ENCODE measurements around the gene OR1G1.
"Not testable (repeated sequence)": the region's sequence is repeated elsewhere in the genome, so short reads cannot be mapped to it uniquely, and the experiment has no call there.

Gene OR1G1

GRCh38 chr17:3127451-3127850 lies at the start of gene OR1G1:
OR1G1 (minus strand) TSS chr17:3127551; CDS start chr17:3127551, 0 bp downstream.
- H3K27ac ChIP-seq: no peak within 1 kb of the TSS
- no peak within 1 kb of the TSS for H3K4me3 ChIP-seq

- H3K27ac ChIP-seq: no peak overlapping the region
- H3K4me3 ChIP-seq: no peak overlapping the region
Measured at GRCh38 chr17:3167574-3167973, 40.2 kb upstream of the OR1G1 start.

DNA sequence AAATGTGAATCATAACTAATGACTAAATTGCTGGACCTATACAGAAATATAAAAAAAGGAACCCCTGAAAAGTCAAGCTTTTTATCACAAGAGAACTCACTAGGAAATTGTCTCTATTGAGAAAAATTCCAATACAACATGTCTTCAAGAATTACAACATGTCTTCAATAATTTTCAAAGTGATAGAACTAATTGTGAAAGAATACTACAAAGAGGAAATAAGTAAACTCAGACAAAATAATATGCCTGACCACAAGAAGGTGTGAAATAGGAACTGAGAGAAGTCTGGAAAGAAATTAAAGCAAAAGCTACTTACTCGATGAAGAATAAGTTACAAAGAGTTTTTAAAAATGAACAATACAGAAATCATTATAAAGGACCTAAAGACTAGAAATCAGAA lies 29.9 kb upstream of the OR1G1 start:
- no peak overlapping the region for H3K27ac ChIP-seq
- H3K4me3 ChIP-seq: no peak overlapping the region

GRCh38 chr17:3137494-3137893 lies 10.1 kb upstream of the OR1G1 start:
- H3K4me3 ChIP-seq, H3K27ac ChIP-seq: not testable (repeated sequence)

- no peak within 1 kb of the TSS for H3K4me3 ChIP-seq
- no peak within 1 kb of the TSS for H3K27ac ChIP-seq
Measured at GRCh38 chr17:3104322-3104721, 23.0 kb downstream of the OR1G1 start, which contains the start of gene OR1D2. OR1D2 (minus strand) TSS chr17:3104422; CDS start chr17:3092996, 11,426 bp downstream.
